ENCODE results near the gene NT5C3B.
A peak's percentile ranks its signal among the peaks of the same experiment; 100 is the strongest.

Gene NT5C3B

GRCh38 chr17:41785091-41785858 is 50.8 kb downstream of the NT5C3B start:
- TF ChIP-seq CTCF (IDR thresholded peaks at IDR 0.05; ENCODE audit: low read depth, low read length): no peak
- no peak for DNase-seq (ENCODE audit: extremely low read depth, low read depth)

GRCh38 chr17:41784207-41784744 is 51.8 kb downstream of the NT5C3B start:
- TF ChIP-seq CTCF (IDR thresholded peaks at IDR 0.05; ENCODE audit: low read depth, low read length): no peak
- no peak for DNase-seq (ENCODE audit: extremely low read depth, low read depth)

GRCh38 chr17:41782142-41782541 is 53.9 kb downstream of the NT5C3B start:
- no peak for TF ChIP-seq CTCF (IDR thresholded peaks at IDR 0.05; ENCODE audit: low read depth, low read length)
- DNase-seq (ENCODE audit: extremely low read depth, low read depth): no peak

- TF ChIP-seq CTCF (IDR thresholded peaks at IDR 0.05; ENCODE audit: low read depth, low read length): no peak
Measured at GRCh38 chr17:41781404-41782110, 54.5 kb downstream of the NT5C3B start.

GRCh38 chr17:41779954-41780353 is 56.1 kb downstream of the NT5C3B start:
- no peak for TF ChIP-seq CTCF (IDR thresholded peaks at IDR 0.05; ENCODE audit: low read depth, low read length)

More at GRCh38 chr17:41781404-41782110, 54.5 kb downstream of the NT5C3B start:
- no peak for DNase-seq (ENCODE audit: extremely low read depth, low read depth)

GRCh38 chr17:41777574-41778188 is 58.4 kb downstream of the NT5C3B start:
- DNase-seq (ENCODE audit: extremely low read depth, low read depth): peak; percentile 69

More at GRCh38 chr17:41779954-41780353, 56.1 kb downstream of the NT5C3B start:
- DNase-seq (ENCODE audit: extremely low read depth, low read depth): no peak

More at GRCh38 chr17:41777574-41778188, 58.4 kb downstream of the NT5C3B start:
- no peak for TF ChIP-seq CTCF (IDR thresholded peaks at IDR 0.05; ENCODE audit: low read depth, low read length)
